Measurements from ENCODE around the gene NKAP. TPM values are rescaled to one million over a fixed set of nuclear protein-coding genes. Genes with fewer than 3 reads are reported as not detected.

Gene NKAP
- total RNA-seq, 2 experiments from 2014 or later: 6.9 to 11.9 TPM

GRCh38 chrX:119954374-119954773 is 10.8 kb upstream of the NKAP start:
- BruUV-seq (replicated peaks): no TSS peak
- Histone ChIP-seq H3K36me3 (ENCODE audit: insufficient read depth, low read length) (no peaks in the 10 kb centered on the region), H3K4me3 (ENCODE audit: low read depth, low read length, poor library complexity, severe bottlenecking) (no peak overlapping the region), H3K27ac (ENCODE audit: low read depth, low read length, poor library complexity, severe bottlenecking) (no peak overlapping the region), H4K20me1 (ENCODE audit: insufficient read depth, low read length) (no peaks in the 10 kb centered on the region), H3K4me1 (ENCODE audit: insufficient read depth, low read length, poor library complexity, severe bottlenecking) (no peaks in the 10 kb centered on the region), H3K4me2 (ENCODE audit: low read length) (no peak overlapping the region), H2AFZ (ENCODE audit: low read length) (no peak overlapping the region), H3K79me2 (ENCODE audit: insufficient read depth, low read depth, low read length) (no peaks in the 10 kb centered on the region), H3K9me3 (ENCODE audit: low read length) (no peaks in the 10 kb centered on the region), H3K9me2 (ENCODE audit: insufficient read depth, low read length) (no peaks in the 10 kb centered on the region)
- POLR2A ChIA-PET: no interaction called here
- TF ChIP-seq CTCF (conservative IDR thresholded peaks at IDR 0.05; ENCODE audit: low read length) (no peak), EZH2phosphoT487 (IDR thresholded peaks at IDR 0.05; ENCODE audit: borderline replicate concordance, low read depth, low read length) (no peak)
- no peak for DNase-seq (ENCODE audit: low spot score)
- CTCF ChIA-PET (ENCODE audit: unreplicated experiment): no interaction called here
- intact Hi-C loops (cut with micrococcal nuclease; ENCODE audit: unreplicated experiment): no loop called here

- H3K36me3 ChIP-seq (ENCODE audit: insufficient read depth, low read length): no peaks in the 10 kb centered on the region
- ChIA-PET CTCF (ENCODE audit: unreplicated experiment) (no interaction called here), POLR2A (no interaction called here)
- no peaks in the 10 kb centered on the region for H3K9me3 ChIP-seq (ENCODE audit: low read length)
- H3K27ac ChIP-seq (ENCODE audit: low read depth, low read length, poor library complexity, severe bottlenecking): no peak overlapping the region
- no peaks in the 10 kb centered on the region for H3K9me2 ChIP-seq (ENCODE audit: insufficient read depth, low read length)
- BruUV-seq (replicated peaks): no TSS peak
- no peaks in the 10 kb centered on the region for H3K79me2 ChIP-seq (ENCODE audit: insufficient read depth, low read depth, low read length)
- H3K4me3 ChIP-seq (ENCODE audit: low read depth, low read length, poor library complexity, severe bottlenecking): no peak overlapping the region
- TF ChIP-seq CTCF (conservative IDR thresholded peaks at IDR 0.05; ENCODE audit: low read length) (peak; percentile 67), EZH2phosphoT487 (IDR thresholded peaks at IDR 0.05; ENCODE audit: borderline replicate concordance, low read depth, low read length) (no peak)
- intact Hi-C loops (cut with micrococcal nuclease; ENCODE audit: unreplicated experiment): no loop called here
- no peaks in the 10 kb centered on the region for H4K20me1 ChIP-seq (ENCODE audit: insufficient read depth, low read length)
- no peak overlapping the region for H2AFZ ChIP-seq (ENCODE audit: low read length)
- no peak for DNase-seq (ENCODE audit: low spot score)
- H3K4me1 ChIP-seq (ENCODE audit: insufficient read depth, low read length, poor library complexity, severe bottlenecking): peaks cover 4% of the 10 kb centered on the region
- H3K4me2 ChIP-seq (ENCODE audit: low read length): no peak overlapping the region
Measured at GRCh38 chrX:119948381-119948780, 4.8 kb upstream of the NKAP start.

GRCh38 chrX:119945481-119945880 is 1.9 kb upstream of the NKAP start:
- ChIA-PET CTCF (ENCODE audit: unreplicated experiment) (no interaction called here), POLR2A (interaction anchor here (0.6 to 0.7 kb wide), 4 partner anchors 41 to 703 kb away, joined by 3 to 5 read pairs (median 4); no protein-coding TSS in a partner anchor)
- no TSS peak for BruUV-seq (replicated peaks)

More at GRCh38 chrX:119945481-119945880, 1.9 kb upstream of the NKAP start:
- H3K27ac ChIP-seq (ENCODE audit: low read depth, low read length, poor library complexity, severe bottlenecking): no peak overlapping the region
- intact Hi-C loops (cut with micrococcal nuclease; ENCODE audit: unreplicated experiment): no loop called here
- H3K4me2 ChIP-seq (ENCODE audit: low read length): no peak overlapping the region
- no peaks in the 10 kb centered on the region for H3K9me2 ChIP-seq (ENCODE audit: insufficient read depth, low read length)
- H3K9me3 ChIP-seq (ENCODE audit: low read length): no peaks in the 10 kb centered on the region
- H4K20me1 ChIP-seq (ENCODE audit: insufficient read depth, low read length): no peaks in the 10 kb centered on the region
- H3K36me3 ChIP-seq (ENCODE audit: insufficient read depth, low read length): no peaks in the 10 kb centered on the region
- DNase-seq (ENCODE audit: low spot score): no peak
- 0 out of 2 replicates have a peak overlapping the region, but pooled peaks have one; percentile 41 for H2AFZ ChIP-seq (ENCODE audit: low read length)
- TF ChIP-seq EZH2phosphoT487 (IDR thresholded peaks at IDR 0.05; ENCODE audit: borderline replicate concordance, low read depth, low read length) (no peak), CTCF (conservative IDR thresholded peaks at IDR 0.05; ENCODE audit: low read length) (no peak)
- H3K4me3 ChIP-seq (ENCODE audit: low read depth, low read length, poor library complexity, severe bottlenecking): no peak overlapping the region
- peaks cover 18% of the 10 kb centered on the region; the same call in 1 of the 2 replicates for H3K79me2 ChIP-seq (ENCODE audit: insufficient read depth, low read depth, low read length)
- H3K4me1 ChIP-seq (ENCODE audit: insufficient read depth, low read length, poor library complexity, severe bottlenecking): peaks cover 16% of the 10 kb centered on the region

Measured in OCI-LY7 (cell line).